AG09309 (cell line): ENCODE data around the gene FAM193B.
A peak's percentile ranks its signal among the peaks of the same experiment; 100 is the strongest.

Experiments
- DNase-seq: peaks from one replicate; pipeline ENCODE4 v3.0.0-alpha.2; 2010; ENCODE audit warnings: low read depth
- H3K4me3 ChIP-seq: 2 replicates; pipeline ENCODE4 v1.5.1; 2011; ENCODE audit warnings: mild to moderate bottlenecking, low read depth, low read length, moderate library complexity; ENCODE audit not compliant: control insufficient read depth
- CTCF ChIP-seq: IDR thresholded peaks from 2 replicates; pipeline ENCODE4 v1.5.1; 2011; ENCODE audit warnings: mild to moderate bottlenecking, low read depth, low read length, inconsistent platforms; ENCODE audit not compliant: insufficient read depth, control insufficient read depth; ENCODE audit errors: missing control alignments

FAM193B gene

DNA sequence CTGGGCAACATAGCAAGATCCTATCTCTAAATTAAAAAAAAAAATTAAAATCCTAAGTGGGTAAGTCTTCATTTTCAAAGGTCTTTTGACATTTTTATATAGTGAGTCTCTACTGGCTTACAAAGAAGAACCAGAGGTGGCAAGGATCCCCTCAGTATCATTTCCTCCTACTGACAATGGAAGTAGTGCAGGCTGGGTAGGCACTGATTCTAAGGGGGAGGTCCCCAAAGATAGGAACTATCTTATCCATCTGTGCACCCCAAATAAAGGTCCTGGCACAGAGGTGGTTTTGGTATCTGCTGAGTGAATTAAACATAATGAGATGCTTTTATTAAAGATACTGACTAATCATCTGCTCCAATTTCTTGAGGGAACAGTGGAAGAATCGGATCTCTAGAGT, 4.2 kb downstream of the FAM193B start:
- no peak for TF ChIP-seq CTCF
- H3K4me3 ChIP-seq: no peak overlapping the region
- DNase-seq: no peak

DNA sequence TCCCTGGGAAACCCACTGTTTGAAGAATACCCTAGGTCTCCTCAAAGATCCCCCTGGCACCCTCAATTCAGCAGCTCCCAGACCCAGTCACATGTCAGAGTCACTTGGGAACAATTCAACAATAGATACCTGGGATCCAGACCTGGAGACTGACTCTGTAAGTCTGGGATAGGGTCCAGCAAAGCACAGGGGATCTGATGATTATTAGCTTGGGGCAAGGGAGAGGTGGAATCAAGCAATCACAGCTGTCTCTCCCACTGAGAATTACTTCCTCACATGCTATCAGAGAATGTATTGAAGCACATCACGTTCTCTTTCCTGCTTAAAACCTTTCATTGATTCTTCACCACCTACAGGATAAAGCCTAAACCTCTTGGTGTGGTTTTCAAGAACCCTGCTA, 5.9 kb downstream of the FAM193B start:
- no peak for TF ChIP-seq CTCF
- H3K4me3 ChIP-seq: no peak overlapping the region
- no peak for DNase-seq

GRCh38 chr5:177547736-177548135, 6.6 kb downstream of the FAM193B start:
- H3K4me3 ChIP-seq: no peak overlapping the region
- no peak for TF ChIP-seq CTCF
- no peak for DNase-seq

GRCh38 chr5:177546258-177546741, 8.1 kb downstream of the FAM193B start:
- peak; percentile 97 for DNase-seq
- TF ChIP-seq CTCF: peak; percentile 10
- no peak overlapping the region for H3K4me3 ChIP-seq

GRCh38 chr5:177545487-177546257, 8.7 kb downstream of the FAM193B start:
- no peak for TF ChIP-seq CTCF
- peak; percentile 83 for DNase-seq
- no peak overlapping the region for H3K4me3 ChIP-seq

DNA sequence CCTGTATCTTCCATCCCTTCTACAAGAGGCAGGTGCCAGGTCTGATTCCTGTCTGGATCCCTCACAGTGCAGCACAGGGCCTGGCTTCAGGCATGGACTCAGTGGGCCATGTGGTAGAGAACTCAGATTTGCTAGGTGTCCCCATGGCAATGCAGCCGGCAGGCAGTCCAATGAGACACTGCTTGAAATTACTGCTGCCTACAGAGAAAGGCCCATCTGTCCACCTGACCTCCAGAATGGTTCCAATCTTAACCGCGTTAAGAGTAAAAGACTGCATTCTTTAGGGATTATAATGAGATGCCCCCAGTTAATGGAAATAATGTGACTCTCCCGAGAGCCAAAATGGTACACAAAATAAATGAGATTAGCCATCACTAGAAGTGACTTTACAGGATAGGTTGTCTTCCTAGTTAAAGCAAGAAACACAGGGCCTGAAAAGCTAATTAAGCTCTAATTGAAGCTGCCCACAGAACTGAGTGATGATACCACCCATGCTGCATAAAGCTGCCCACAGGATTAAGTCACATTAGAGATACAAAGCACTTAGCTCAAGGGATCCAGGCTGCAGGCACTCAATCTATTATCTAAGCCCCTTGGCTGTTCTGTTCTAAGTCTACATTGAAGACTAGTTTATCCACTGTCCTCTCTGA, 11.4 kb downstream of the FAM193B start:
- no peak for DNase-seq
- no peak for TF ChIP-seq CTCF
- H3K4me3 ChIP-seq: no peak overlapping the region
